Measurements from ENCODE around the gene CDIP1. TPM values are rescaled to one million over a fixed set of nuclear protein-coding genes. Genes with fewer than 3 reads are reported as not detected.

CDIP1 gene
- total RNA-seq, 2 experiments from 2014 or later = 13.5 to 34.2 TPM

GRCh38 chr16:4475880-4476788, 62.4 kb downstream of the CDIP1 start, which contains the start of gene HMOX2:
TSS of gene HMOX2 (plus strand) at chr16:4476398. CDS start at chr16:4505525, 29,127 bp downstream.
- no peaks in the 10 kb centered on the region for H4K20me1 ChIP-seq (ENCODE audit: insufficient read depth, low read length)
- peak; percentile 96 for DNase-seq (ENCODE audit: low spot score)
- POLR2A ChIA-PET = interaction anchor here (0.9 to 1.1 kb wide), 2 partner anchors 17 to 74 kb away, joined by 3 to 6 read pairs; no protein-coding TSS in a partner anchor
- peaks cover 34% of the 10 kb centered on the region for H3K4me1 ChIP-seq (ENCODE audit: insufficient read depth, low read length, poor library complexity, severe bottlenecking)
- H3K4me2 ChIP-seq (ENCODE audit: low read length) = peak within 1 kb of the TSS; percentile 75
- peak within 1 kb of the TSS; percentile 78 for H3K27ac ChIP-seq (ENCODE audit: low read depth, low read length, poor library complexity, severe bottlenecking)
- BruUV-seq (replicated peaks) = no TSS peak
- peak within 1 kb of the TSS; percentile 97 for H3K4me3 ChIP-seq (ENCODE audit: low read depth, low read length, poor library complexity, severe bottlenecking)
- peaks cover 6% of the 10 kb centered on the region for H3K36me3 ChIP-seq (ENCODE audit: insufficient read depth, low read length)
- peaks cover 70% of the 10 kb centered on the region for H3K79me2 ChIP-seq (ENCODE audit: insufficient read depth, low read depth, low read length)
- intact Hi-C loops (cut with micrococcal nuclease; ENCODE audit: unreplicated experiment) = loop anchor here (2.0 to 5.0 kb wide), 2 partner anchors 59 to 169 kb away; partner anchors contain the start of gene CORO7
- TF ChIP-seq CTCF (conservative IDR thresholded peaks at IDR 0.05; ENCODE audit: low read length) (peak; percentile 62), EZH2phosphoT487 (IDR thresholded peaks at IDR 0.05; ENCODE audit: borderline replicate concordance, low read depth, low read length) (no peak)
- peak within 1 kb of the TSS; percentile 33; the same call in 1 of the 2 replicates for H2AFZ ChIP-seq (ENCODE audit: low read length)
- H3K9me2 ChIP-seq (ENCODE audit: insufficient read depth, low read length) = no peaks in the 10 kb centered on the region
- CTCF ChIA-PET (ENCODE audit: unreplicated experiment) = interaction anchor here (0.5 to 0.6 kb wide), 3 partner anchors 30 to 203 kb away, joined by 3 to 7 read pairs (median 3); partner anchors contain the start of gene TFAP4
- H3K9me3 ChIP-seq (ENCODE audit: low read length) = no peaks in the 10 kb centered on the region

- BruUV-seq (replicated peaks) = no TSS peak
- H3K9me3 ChIP-seq (ENCODE audit: low read length) = no peaks in the 10 kb centered on the region
- DNase-seq (ENCODE audit: low spot score) = peak; percentile 98
- TF ChIP-seq CTCF (conservative IDR thresholded peaks at IDR 0.05; ENCODE audit: low read length) (no peak), EZH2phosphoT487 (IDR thresholded peaks at IDR 0.05; ENCODE audit: borderline replicate concordance, low read depth, low read length) (no peak)
- intact Hi-C loops (cut with micrococcal nuclease; ENCODE audit: unreplicated experiment) = loop anchor here (1.0 to 2.0 kb wide), 2 partner anchors 48 to 58 kb away; partner anchors contain the start of gene CORO7
- H3K4me3 ChIP-seq (ENCODE audit: low read depth, low read length, poor library complexity, severe bottlenecking) = peak within 1 kb of the TSS; percentile 97
- H3K4me2 ChIP-seq (ENCODE audit: low read length) = peak within 1 kb of the TSS; percentile 75
- POLR2A ChIA-PET = interaction anchor here (0.5 to 1.1 kb wide), 3 partner anchors 15 to 155 kb away, joined by 3 read pairs; no protein-coding TSS in a partner anchor
- peaks cover 64% of the 10 kb centered on the region for H3K79me2 ChIP-seq (ENCODE audit: insufficient read depth, low read depth, low read length)
- CTCF ChIA-PET (ENCODE audit: unreplicated experiment) = interaction anchor here (1.0 kb wide), 1 partner anchor 9 kb away, joined by 3 read pairs; no protein-coding TSS in a partner anchor
- H3K9me2 ChIP-seq (ENCODE audit: insufficient read depth, low read length) = no peaks in the 10 kb centered on the region
- H3K27ac ChIP-seq (ENCODE audit: low read depth, low read length, poor library complexity, severe bottlenecking) = peak within 1 kb of the TSS; percentile 78
- H3K36me3 ChIP-seq (ENCODE audit: insufficient read depth, low read length) = peaks cover 7% of the 10 kb centered on the region
- H4K20me1 ChIP-seq (ENCODE audit: insufficient read depth, low read length) = no peaks in the 10 kb centered on the region
- peak within 1 kb of the TSS; percentile 65 for H2AFZ ChIP-seq (ENCODE audit: low read length)
- H3K4me1 ChIP-seq (ENCODE audit: insufficient read depth, low read length, poor library complexity, severe bottlenecking) = peaks cover 34% of the 10 kb centered on the region
These were observed 64.2 kb downstream of the CDIP1 start, which contains the start of gene NMRAL1 for GRCh38 chr16:4474192-4474961. TSS of gene NMRAL1 (minus strand) at chr16:4474625. CDS start at chr16:4474132, 493 bp downstream.

All from OCI-LY7 (cell line).